SK-N-MC (cell line): ENCODE measurements around the gene OR1J1.

Source experiments
- EZH2 ChIP-seq: fragments of 200-600 bp; sonication (generic); IDR thresholded peaks from one replicate; pipeline ENCODE4 v1.6.1; 2017; ENCODE audit warnings: antibody characterized with exemption
- FOXP2 ChIP-seq: optimal IDR thresholded peaks from 2 replicates; pipeline ENCODE3; 2011; ENCODE audit warnings: mild to moderate bottlenecking, moderate library complexity; ENCODE audit not compliant: insufficient read depth; ENCODE audit errors: extremely low read length, control extremely low read depth
- POLR2AphosphoS5 ChIP-seq: IDR thresholded peaks from 2 replicates; pipeline ENCODE4 v1.6.1; 2012; ENCODE audit warnings: mild to moderate bottlenecking, low read depth, low read length, borderline replicate concordance

GRCh38 chr9:122477346-122477745 is 380 bp downstream of the OR1J1 start:
- TF ChIP-seq EZH2 (no peak), POLR2AphosphoS5 (no peak), FOXP2 (no peak)
